Stimulated activated CD8-positive, alpha-beta memory T cell treated with anti-CD3 and anti-CD28 coated beads, Interleukin-7, amount 100 ng/mL, for 1 hour (primary cell): ENCODE results near the gene PLRG1.

Experiments
- DNase-seq, 2 donors: peaks; one replicate each; pipeline ENCODE4 v3.0.0-alpha.2; 2020; ENCODE audit warnings: low read depth in 2 of 2

PLRG1 gene

GRCh38 chr4:154573190-154573870 lies 23.1 kb upstream of the PLRG1 start:
- DNase-seq: no peak

GRCh38 chr4:154569584-154569983 lies 19.4 kb upstream of the PLRG1 start:
- DNase-seq: no peak

- no peak for DNase-seq
Observed at GRCh38 chr4:154569028-154569427, 18.8 kb upstream of the PLRG1 start.

GRCh38 chr4:154566639-154567204 lies 16.5 kb upstream of the PLRG1 start:
- DNase-seq: no peak

GRCh38 chr4:154565704-154566103 lies 15.5 kb upstream of the PLRG1 start:
- no peak for DNase-seq

- DNase-seq: no peak
Observed at GRCh38 chr4:154564311-154564710, 14.1 kb upstream of the PLRG1 start.

- DNase-seq: no peak
Observed at GRCh38 chr4:154562697-154563254, 12.6 kb upstream of the PLRG1 start, which contains the start of gene FGB. Gene FGB (plus strand): TSS chr4:154563011. CDS start chr4:154563019, 8 bp downstream.

- no peak for DNase-seq
Observed at GRCh38 chr4:154560824-154561231, 10.6 kb upstream of the PLRG1 start.

GRCh38 chr4:154560419-154560801 lies 10.2 kb upstream of the PLRG1 start:
- no peak for DNase-seq

- no peak for DNase-seq
Observed at GRCh38 chr4:154559494-154560418, 9.6 kb upstream of the PLRG1 start.

GRCh38 chr4:154559141-154559493 lies 8.9 kb upstream of the PLRG1 start:
- DNase-seq: no peak

GRCh38 chr4:154551872-154552686 lies 1.9 kb upstream of the PLRG1 start:
- DNase-seq: peak; percentile 32

GRCh38 chr4:154545689-154546088 lies 4.5 kb downstream of the PLRG1 start:
- no peak for DNase-seq

- DNase-seq: no peak
Observed at GRCh38 chr4:154542271-154542879, 7.8 kb downstream of the PLRG1 start.

- DNase-seq: no peak
Observed at GRCh38 chr4:154534296-154534695, 15.9 kb downstream of the PLRG1 start.

- no peak for DNase-seq
Observed at GRCh38 chr4:154529728-154530519, 20.3 kb downstream of the PLRG1 start.

GRCh38 chr4:154528869-154529268 lies 21.3 kb downstream of the PLRG1 start:
- DNase-seq: no peak

- DNase-seq: no peak
Observed at GRCh38 chr4:154527308-154527707, 22.9 kb downstream of the PLRG1 start.

- DNase-seq: no peak
Observed at GRCh38 chr4:154526151-154526550, 24.0 kb downstream of the PLRG1 start.

GRCh38 chr4:154521607-154522006 lies 28.6 kb downstream of the PLRG1 start:
- no peak for DNase-seq
